Kidney capillary endothelial cell (primary cell): ENCODE measurements around the gene OGFOD3.
"Not testable (repeated sequence)": the region's sequence is repeated elsewhere in the genome, so short reads cannot be mapped to it uniquely, and the experiment has no call there.

Source experiments
- DNase-seq: peaks from one replicate; pipeline ENCODE4 v3.0.0-alpha.2; 2018; ENCODE audit warnings: low spot score

The OGFOD3 gene

GRCh38 chr17:82373072-82373452, 45.3 kb downstream of the OGFOD3 start:
- not testable (repeated sequence) for DNase-seq

- no peak for DNase-seq
Observed at GRCh38 chr17:82372249-82373071, 45.9 kb downstream of the OGFOD3 start.

GRCh38 chr17:82371333-82372248, 46.8 kb downstream of the OGFOD3 start, which contains the start of gene UTS2R:
Gene UTS2R (plus strand): TSS chr17:82371765. CDS start chr17:82374325, 2,560 bp downstream.
- no peak for DNase-seq

- DNase-seq = no peak
Observed at GRCh38 chr17:82370471-82371332, 47.7 kb downstream of the OGFOD3 start.

GRCh38 chr17:82369211-82369610, 49.2 kb downstream of the OGFOD3 start:
- no peak for DNase-seq

GRCh38 chr17:82367724-82368524, 50.5 kb downstream of the OGFOD3 start:
- DNase-seq = no peak

GRCh38 chr17:82366749-82367148, 51.6 kb downstream of the OGFOD3 start:
- no peak for DNase-seq

GRCh38 chr17:82365606-82366295, 52.6 kb downstream of the OGFOD3 start:
- DNase-seq = no peak

GRCh38 chr17:82361885-82362633, 56.3 kb downstream of the OGFOD3 start:
- no peak for DNase-seq

GRCh38 chr17:82359451-82360074, 58.8 kb downstream of the OGFOD3 start:
- not testable (repeated sequence) for DNase-seq

GRCh38 chr17:82358465-82359350, 59.7 kb downstream of the OGFOD3 start, which contains the start of gene TEX19:
Gene TEX19 (plus strand): TSS chr17:82359247. CDS start chr17:82362151, 2,904 bp downstream.
- no peak for DNase-seq

GRCh38 chr17:82357394-82357793, 61.0 kb downstream of the OGFOD3 start:
- no peak for DNase-seq

GRCh38 chr17:82356845-82357355, 61.5 kb downstream of the OGFOD3 start:
- DNase-seq = no peak

GRCh38 chr17:82355770-82356427, 62.5 kb downstream of the OGFOD3 start:
- no peak for DNase-seq

- DNase-seq = no peak
Observed at GRCh38 chr17:82354804-82355308, 63.5 kb downstream of the OGFOD3 start.

- DNase-seq = no peak
Observed at GRCh38 chr17:82353484-82353883, 64.9 kb downstream of the OGFOD3 start.
